Measurements from ENCODE around the gene IGSF11.

Gene IGSF11

DNA sequence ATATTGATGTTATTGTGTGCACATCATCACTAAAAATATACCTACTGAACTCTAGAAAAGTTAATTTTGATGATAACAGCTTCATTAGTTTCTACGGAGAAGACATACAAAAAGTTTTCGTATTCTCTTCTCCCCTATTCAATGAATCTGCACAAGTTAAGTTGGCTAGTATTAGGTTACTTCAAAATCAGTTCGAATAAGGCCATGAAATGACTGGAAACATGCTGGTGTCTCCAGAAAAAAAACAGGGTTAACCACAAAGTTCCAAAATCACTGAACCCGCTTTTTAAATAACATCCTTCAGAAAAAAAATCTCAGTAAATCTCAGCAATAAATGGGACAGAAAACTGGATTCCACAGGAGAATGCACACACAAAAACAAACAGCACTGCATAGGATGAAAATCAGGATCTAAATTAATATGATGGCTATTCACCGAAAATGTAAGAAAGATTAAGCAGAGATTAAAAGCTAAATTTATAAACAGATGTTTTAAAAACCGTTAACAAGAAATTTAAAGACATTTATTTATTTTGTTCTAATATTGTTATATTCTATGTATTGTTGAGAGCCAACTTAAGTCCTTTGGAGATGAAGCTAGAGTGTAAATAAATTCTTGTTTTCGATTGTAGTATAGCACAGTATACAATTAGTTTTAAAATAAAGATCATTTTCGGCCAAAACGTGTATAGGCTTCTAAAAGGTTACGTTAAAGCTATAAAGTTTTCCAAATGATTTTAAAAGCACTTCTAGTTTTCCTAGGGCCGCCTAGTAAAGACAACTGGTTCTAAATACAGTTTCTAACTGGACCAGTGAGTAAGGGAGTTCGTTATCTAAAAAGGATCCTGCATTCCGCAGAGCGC, 1.0 kb downstream of the IGSF11 start:
- peak overlapping the region; percentile 74 to 84 for H3K4me3 ChIP-seq (ENCODE audit: low read length in 2 of 2)
- peak overlapping the region; percentile 26 for H3K27ac ChIP-seq (ENCODE audit: low read length)
- no peaks in the 10 kb centered on the region for H3K36me3 ChIP-seq (ENCODE audit: control insufficient read depth in 2 of 2, insufficient read depth in 2 of 2, low read length in 2 of 2)
- peaks cover 2% of the 10 kb centered on the region in 2 donors for H3K27me3 ChIP-seq (ENCODE audit: control insufficient read depth in 1 of 2, insufficient read depth in 2 of 2, low read length in 2 of 2)
- H3K9me3 ChIP-seq (ENCODE audit: control insufficient read depth in 2 of 2, low read length in 2 of 2) = no peaks in the 10 kb centered on the region
- H3K4me1 ChIP-seq (ENCODE audit: control insufficient read depth, insufficient read depth, low read length) = peaks cover 2% of the 10 kb centered on the region
- peak overlapping the region; percentile 56 to 66 for H3K9ac ChIP-seq (ENCODE audit: low read length in 2 of 2)

DNA sequence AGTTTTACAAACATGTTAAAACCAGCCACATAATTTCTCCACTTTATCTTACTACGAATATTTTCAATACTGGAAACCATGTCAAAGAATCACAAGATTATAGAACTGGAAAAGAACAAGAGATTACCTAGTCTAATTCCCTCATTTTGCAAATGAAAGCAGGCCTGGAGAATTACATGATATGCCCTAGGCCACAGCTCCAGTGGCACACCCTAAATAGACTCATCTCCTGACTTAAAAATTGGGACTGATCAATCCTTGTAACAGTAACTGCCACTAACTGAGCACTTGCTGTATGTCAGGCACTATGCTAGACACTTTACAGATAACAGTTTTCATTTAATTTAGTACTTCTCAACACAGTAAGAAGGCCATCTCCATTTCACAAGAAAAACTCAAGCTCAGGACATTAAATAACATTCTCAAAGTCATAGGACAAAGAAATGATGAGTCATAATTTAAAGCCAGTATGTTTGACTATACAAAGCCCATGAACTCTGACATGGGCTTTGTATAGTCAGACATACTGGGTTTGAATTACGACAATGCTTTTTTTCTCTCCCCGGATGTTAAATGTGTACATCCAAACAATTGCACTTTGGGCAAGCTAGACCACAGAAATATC, 9.4 kb downstream of the IGSF11 start:
- no peak overlapping the region for H3K27ac ChIP-seq (ENCODE audit: low read length)
- H3K36me3 ChIP-seq (ENCODE audit: control insufficient read depth in 2 of 2, insufficient read depth in 2 of 2, low read length in 2 of 2) = no peaks in the 10 kb centered on the region
- no peaks in the 10 kb centered on the region for H3K4me1 ChIP-seq (ENCODE audit: control insufficient read depth, insufficient read depth, low read length)
- H3K9ac ChIP-seq (ENCODE audit: low read length in 2 of 2) = no peak overlapping the region
- H3K4me3 ChIP-seq (ENCODE audit: low read length in 2 of 2) = no peak overlapping the region
- no peaks in the 10 kb centered on the region for H3K27me3 ChIP-seq (ENCODE audit: control insufficient read depth in 1 of 2, insufficient read depth in 2 of 2, low read length in 2 of 2)
- H3K9me3 ChIP-seq (ENCODE audit: control insufficient read depth in 2 of 2, low read length in 2 of 2) = no peaks in the 10 kb centered on the region

DNA sequence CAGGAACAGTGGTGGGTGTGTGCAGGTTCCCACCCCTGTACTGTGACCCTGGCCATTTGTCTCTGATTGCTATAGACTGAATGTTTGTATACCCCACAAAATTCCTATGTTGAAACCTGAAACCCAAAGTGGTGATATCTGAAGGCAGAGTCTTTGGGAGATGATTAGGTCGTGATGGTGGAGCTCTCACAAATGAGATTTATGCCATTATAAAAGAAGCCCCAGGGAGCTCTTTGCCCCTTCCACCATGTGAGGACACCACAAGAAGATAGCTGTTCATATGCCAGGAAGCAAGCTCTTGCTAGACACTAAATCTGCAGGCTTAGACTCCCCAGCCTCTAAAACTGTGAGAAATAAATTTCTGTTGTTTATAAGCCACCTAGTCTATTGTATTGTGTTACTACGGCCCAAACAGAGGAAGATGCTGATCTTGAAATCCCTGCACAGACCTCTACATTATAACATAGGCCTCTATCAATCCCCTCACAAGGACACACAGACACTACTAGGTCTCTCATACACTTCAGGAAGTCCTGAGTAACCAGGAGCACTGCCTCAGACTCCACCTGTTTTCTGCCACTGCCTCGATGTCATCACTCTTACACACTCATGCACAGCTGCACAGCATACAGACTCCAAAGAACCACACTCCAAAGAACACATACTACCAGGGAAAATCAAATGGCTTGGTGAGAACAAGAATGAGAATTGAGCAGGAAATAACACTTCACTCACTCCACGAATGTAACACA, 14.7 kb downstream of the IGSF11 start:
- Histone ChIP-seq H3K9ac (ENCODE audit: low read length in 2 of 2) (no peak overlapping the region), H3K27ac (ENCODE audit: low read length) (no peak overlapping the region), H3K27me3 (ENCODE audit: control insufficient read depth in 1 of 2, insufficient read depth in 2 of 2, low read length in 2 of 2) (no peaks in the 10 kb centered on the region), H3K4me1 (ENCODE audit: control insufficient read depth, insufficient read depth, low read length) (no peaks in the 10 kb centered on the region), H3K9me3 (ENCODE audit: control insufficient read depth in 2 of 2, low read length in 2 of 2) (no peaks in the 10 kb centered on the region), H3K36me3 (ENCODE audit: control insufficient read depth in 2 of 2, insufficient read depth in 2 of 2, low read length in 2 of 2) (no peaks in the 10 kb centered on the region), H3K4me3 (ENCODE audit: low read length in 2 of 2) (no peak overlapping the region)

DNA sequence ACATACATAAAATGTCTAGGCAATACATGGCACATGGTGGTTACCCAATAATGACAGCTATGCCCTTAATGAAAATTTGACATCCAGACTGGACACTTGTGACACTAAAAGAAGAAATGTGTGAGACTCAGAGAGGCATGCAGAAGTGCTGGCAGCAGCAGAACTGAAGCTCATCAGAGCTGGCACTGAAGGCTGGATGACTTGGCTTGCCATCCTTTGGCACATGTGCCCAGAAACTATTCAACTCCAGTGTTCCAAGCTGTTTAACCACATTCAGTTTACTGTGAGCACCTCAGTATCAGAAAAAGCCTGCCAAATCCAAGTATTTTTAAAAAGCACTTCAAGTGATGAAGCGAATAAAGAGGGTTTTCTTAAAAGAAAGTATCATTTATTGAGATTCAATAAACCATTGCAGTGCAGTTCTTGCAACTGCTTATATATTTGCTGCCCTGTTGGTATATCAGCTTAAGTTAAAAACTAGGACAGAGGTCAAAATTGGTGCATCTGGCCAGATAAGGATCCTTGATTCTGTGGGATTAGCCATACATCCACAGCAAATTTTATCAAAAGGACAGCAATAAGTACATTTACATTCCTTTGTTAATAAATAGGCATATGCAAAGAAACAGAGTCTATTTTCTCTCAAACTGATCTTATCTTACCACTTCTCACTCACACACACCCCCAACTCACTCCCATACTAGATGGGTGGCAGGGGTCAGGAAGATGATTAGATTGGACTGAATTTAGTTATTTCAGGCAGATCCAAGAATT, 15.8 kb downstream of the IGSF11 start:
- peak overlapping the region; percentile 12 for H3K27ac ChIP-seq (ENCODE audit: low read length)
- H3K4me3 ChIP-seq (ENCODE audit: low read length in 2 of 2) = no peak overlapping the region
- no peaks in the 10 kb centered on the region for H3K36me3 ChIP-seq (ENCODE audit: control insufficient read depth in 2 of 2, insufficient read depth in 2 of 2, low read length in 2 of 2)

DNA sequence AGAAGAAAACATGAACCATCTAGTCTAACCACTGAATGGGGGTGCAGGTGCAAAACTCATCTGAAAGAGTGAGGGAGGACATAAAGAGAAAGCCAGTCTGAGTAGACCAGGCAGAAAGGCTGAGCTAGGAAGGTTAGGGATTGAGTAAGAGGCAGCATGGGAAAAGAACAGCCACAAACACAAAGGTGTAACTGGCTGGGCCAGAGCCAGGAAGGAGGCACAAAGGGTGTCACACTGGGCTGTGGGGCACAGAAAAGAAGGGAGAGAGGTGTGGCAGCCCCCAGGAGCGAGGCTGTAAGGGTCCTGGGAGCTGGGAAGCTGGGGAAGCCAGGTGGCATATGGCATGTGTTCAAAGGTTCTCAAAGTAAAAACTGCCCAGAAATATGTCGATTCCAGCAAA, 18.7 kb downstream of the IGSF11 start:
- H3K36me3 ChIP-seq (ENCODE audit: control insufficient read depth in 2 of 2, insufficient read depth in 2 of 2, low read length in 2 of 2) = no peaks in the 10 kb centered on the region
- no peaks in the 10 kb centered on the region for H3K4me1 ChIP-seq (ENCODE audit: control insufficient read depth, insufficient read depth, low read length)
- H3K9ac ChIP-seq (ENCODE audit: low read length in 2 of 2) = no peak overlapping the region
- H3K27ac ChIP-seq (ENCODE audit: low read length) = no peak overlapping the region
- no peaks in the 10 kb centered on the region for H3K27me3 ChIP-seq (ENCODE audit: control insufficient read depth in 1 of 2, insufficient read depth in 2 of 2, low read length in 2 of 2)
- H3K9me3 ChIP-seq (ENCODE audit: control insufficient read depth in 2 of 2, low read length in 2 of 2) = no peaks in the 10 kb centered on the region
- H3K4me3 ChIP-seq (ENCODE audit: low read length in 2 of 2) = no peak overlapping the region

More for the DNA sequence above, 15.8 kb downstream of the IGSF11 start:
- no peaks in the 10 kb centered on the region for H3K4me1 ChIP-seq (ENCODE audit: control insufficient read depth, insufficient read depth, low read length)
- no peaks in the 10 kb centered on the region for H3K9me3 ChIP-seq (ENCODE audit: control insufficient read depth in 2 of 2, low read length in 2 of 2)
- no peak overlapping the region for H3K9ac ChIP-seq (ENCODE audit: low read length in 2 of 2)
- no peaks in the 10 kb centered on the region for H3K27me3 ChIP-seq (ENCODE audit: control insufficient read depth in 1 of 2, insufficient read depth in 2 of 2, low read length in 2 of 2)

DNA sequence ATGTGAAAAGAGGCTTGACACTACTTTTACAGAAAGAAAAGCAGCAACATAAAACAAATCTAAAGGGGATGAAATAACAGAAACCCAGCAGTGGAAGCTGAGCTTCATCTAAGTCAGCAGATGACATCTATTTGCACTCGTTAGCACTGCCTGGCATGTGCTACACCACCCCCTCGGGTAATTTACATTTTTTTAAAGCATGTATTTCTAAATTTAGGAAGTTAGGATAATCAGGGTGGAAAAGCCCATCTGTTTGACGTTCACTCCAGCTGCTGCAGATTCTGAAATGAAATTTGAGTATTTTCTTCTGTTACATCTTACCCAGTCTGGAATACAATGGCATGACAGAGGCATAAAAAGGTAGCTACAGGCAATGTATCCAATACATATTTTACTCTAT, 20.7 kb downstream of the IGSF11 start:
- Histone ChIP-seq H3K4me3 (ENCODE audit: low read length in 2 of 2) (no peak overlapping the region), H3K27me3 (ENCODE audit: control insufficient read depth in 1 of 2, insufficient read depth in 2 of 2, low read length in 2 of 2) (no peaks in the 10 kb centered on the region), H3K4me1 (ENCODE audit: control insufficient read depth, insufficient read depth, low read length) (no peaks in the 10 kb centered on the region), H3K36me3 (ENCODE audit: control insufficient read depth in 2 of 2, insufficient read depth in 2 of 2, low read length in 2 of 2) (no peaks in the 10 kb centered on the region), H3K9ac (ENCODE audit: low read length in 2 of 2) (no peak overlapping the region), H3K27ac (ENCODE audit: low read length) (no peak overlapping the region), H3K9me3 (ENCODE audit: control insufficient read depth in 2 of 2, low read length in 2 of 2) (no peaks in the 10 kb centered on the region)

DNA sequence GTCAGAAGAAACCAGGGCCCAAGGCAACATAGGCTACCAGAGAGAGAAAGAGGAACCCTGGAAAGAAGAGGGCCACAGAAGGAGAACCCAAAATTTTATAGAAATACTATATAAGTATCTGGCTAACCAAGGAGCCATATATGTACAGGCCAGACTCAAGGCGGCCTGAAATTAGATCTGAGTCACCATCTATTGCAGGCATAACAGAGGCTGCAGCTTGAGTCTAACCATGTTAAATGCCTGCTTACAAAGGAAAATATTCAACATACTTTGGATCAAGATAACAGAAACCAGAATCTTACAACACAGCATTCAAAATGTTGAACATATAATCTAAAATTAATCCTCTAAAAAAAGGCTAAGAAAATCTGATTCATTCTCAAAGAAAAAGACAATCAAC, 23.1 kb downstream of the IGSF11 start:
- Histone ChIP-seq H3K36me3 (ENCODE audit: control insufficient read depth in 2 of 2, insufficient read depth in 2 of 2, low read length in 2 of 2) (no peaks in the 10 kb centered on the region), H3K27ac (ENCODE audit: low read length) (peak overlapping the region; percentile 19), H3K27me3 (ENCODE audit: control insufficient read depth in 1 of 2, insufficient read depth in 2 of 2, low read length in 2 of 2) (no peaks in the 10 kb centered on the region), H3K9me3 (ENCODE audit: control insufficient read depth in 2 of 2, low read length in 2 of 2) (no peaks in the 10 kb centered on the region), H3K4me3 (ENCODE audit: low read length in 2 of 2) (no peak overlapping the region), H3K9ac (ENCODE audit: low read length in 2 of 2) (no peak overlapping the region), H3K4me1 (ENCODE audit: control insufficient read depth, insufficient read depth, low read length) (no peaks in the 10 kb centered on the region)

DNA sequence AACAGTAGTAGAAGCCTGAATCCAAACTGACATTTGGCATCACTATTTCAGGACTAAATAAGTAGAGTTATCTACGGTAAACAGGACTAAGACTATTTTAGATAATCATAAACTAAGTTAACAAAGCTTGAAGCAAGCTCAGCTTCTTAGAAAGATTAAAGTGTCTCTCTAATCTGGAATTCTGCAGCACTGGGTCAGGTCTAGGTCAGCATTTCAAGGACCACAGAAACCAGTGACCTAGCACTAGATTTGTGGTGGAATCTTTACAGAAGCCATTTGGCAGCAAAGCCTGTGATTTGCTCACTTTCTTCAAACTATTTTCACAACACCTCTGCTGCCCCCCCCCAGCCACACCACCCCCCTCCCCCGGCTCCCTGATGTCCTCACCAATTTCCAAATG, 37.5 kb downstream of the IGSF11 start:
- H3K36me3 ChIP-seq (ENCODE audit: control insufficient read depth in 2 of 2, insufficient read depth in 2 of 2, low read length in 2 of 2) = no peaks in the 10 kb centered on the region
- H3K4me3 ChIP-seq (ENCODE audit: low read length in 2 of 2) = no peak overlapping the region
- no peak overlapping the region for H3K27ac ChIP-seq (ENCODE audit: low read length)
- H3K9me3 ChIP-seq (ENCODE audit: control insufficient read depth in 2 of 2, low read length in 2 of 2) = no peaks in the 10 kb centered on the region
- H3K27me3 ChIP-seq (ENCODE audit: control insufficient read depth in 1 of 2, insufficient read depth in 2 of 2, low read length in 2 of 2) = no peaks in the 10 kb centered on the region
- H3K4me1 ChIP-seq (ENCODE audit: control insufficient read depth, insufficient read depth, low read length) = no peaks in the 10 kb centered on the region
- H3K9ac ChIP-seq (ENCODE audit: low read length in 2 of 2) = no peak overlapping the region

DNA sequence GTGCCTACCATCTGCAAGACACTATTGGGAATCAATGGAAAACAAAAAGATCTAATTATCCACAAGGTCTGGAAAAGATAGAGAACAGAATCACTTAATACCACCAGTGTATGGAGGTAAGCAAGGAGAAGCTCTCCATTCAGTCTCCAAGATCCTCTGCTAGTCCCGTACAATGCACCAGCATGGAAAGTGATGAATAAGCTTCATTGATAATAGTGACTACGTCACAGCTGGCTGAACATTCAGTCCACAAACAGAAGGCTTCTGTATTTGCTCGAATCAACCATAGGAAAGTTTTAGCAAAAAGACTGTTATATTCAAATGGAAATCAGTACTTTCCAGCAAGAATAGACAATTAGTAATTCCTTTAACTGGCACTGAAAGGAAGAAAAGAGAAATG, 42.9 kb downstream of the IGSF11 start:
- Histone ChIP-seq H3K36me3 (ENCODE audit: control insufficient read depth in 2 of 2, insufficient read depth in 2 of 2, low read length in 2 of 2) (no peaks in the 10 kb centered on the region), H3K4me3 (ENCODE audit: low read length in 2 of 2) (no peak overlapping the region), H3K27me3 (ENCODE audit: control insufficient read depth in 1 of 2, insufficient read depth in 2 of 2, low read length in 2 of 2) (no peaks in the 10 kb centered on the region), H3K9me3 (ENCODE audit: control insufficient read depth in 2 of 2, low read length in 2 of 2) (no peaks in the 10 kb centered on the region), H3K27ac (ENCODE audit: low read length) (peak overlapping the region; percentile 74), H3K4me1 (ENCODE audit: control insufficient read depth, insufficient read depth, low read length) (peaks cover 17% of the 10 kb centered on the region), H3K9ac (ENCODE audit: low read length in 2 of 2) (no peak overlapping the region)

DNA sequence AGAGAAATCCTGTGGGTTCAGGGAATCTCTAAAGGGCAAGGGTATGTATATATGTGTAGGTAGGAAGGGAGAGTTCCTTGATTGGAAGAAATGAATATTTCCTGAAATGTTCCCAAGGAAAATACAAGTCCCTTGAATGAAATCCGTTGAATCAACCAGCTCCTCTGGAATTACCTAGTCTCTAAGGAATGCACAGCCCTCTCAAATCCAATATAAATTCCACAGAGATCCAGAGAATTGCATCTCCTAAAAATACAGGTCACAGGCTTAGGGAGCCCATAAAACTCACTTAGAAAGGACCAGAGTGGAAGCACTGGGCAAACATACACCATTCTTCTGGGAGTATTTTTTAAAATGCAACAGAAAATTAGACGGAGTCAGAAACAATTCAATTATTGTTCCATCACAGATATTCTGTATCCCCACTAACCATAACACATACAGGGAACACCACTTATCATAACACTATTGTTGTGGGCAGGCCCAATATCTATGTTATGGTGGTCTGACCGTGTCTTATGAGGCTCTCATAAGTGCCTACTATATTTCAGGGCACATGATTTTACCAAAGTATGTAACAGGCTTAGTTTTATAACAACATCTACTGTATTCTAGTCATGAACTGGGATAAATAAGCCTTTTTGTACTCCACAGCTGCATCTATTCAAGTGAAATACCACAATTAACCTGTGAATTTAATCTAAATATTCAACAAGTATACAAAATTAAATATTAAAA, 43.7 kb downstream of the IGSF11 start:
- H3K36me3 ChIP-seq (ENCODE audit: control insufficient read depth in 2 of 2, insufficient read depth in 2 of 2, low read length in 2 of 2) = no peaks in the 10 kb centered on the region
- H3K27ac ChIP-seq (ENCODE audit: low read length) = peak overlapping the region; percentile 74
- peaks cover 20% of the 10 kb centered on the region for H3K4me1 ChIP-seq (ENCODE audit: control insufficient read depth, insufficient read depth, low read length)
- H3K9ac ChIP-seq (ENCODE audit: low read length in 2 of 2) = peak overlapping the region in 1 of 2 donors; percentile 31
- H3K4me3 ChIP-seq (ENCODE audit: low read length in 2 of 2) = no peak overlapping the region
- no peaks in the 10 kb centered on the region for H3K9me3 ChIP-seq (ENCODE audit: control insufficient read depth in 2 of 2, low read length in 2 of 2)
- H3K27me3 ChIP-seq (ENCODE audit: control insufficient read depth in 1 of 2, insufficient read depth in 2 of 2, low read length in 2 of 2) = no peaks in the 10 kb centered on the region

Data from stomach smooth muscle (tissue), 2 donors.